GM13977 (cell line): Measurements from ENCODE around the gene TMEM100.
"Not testable (repeated sequence)": the region's sequence is repeated elsewhere in the genome, so short reads cannot be mapped to it uniquely, and the experiment has no call there.

Experiments used
- DNase-seq: peaks from one replicate; pipeline ENCODE4 v3.0.0; 2012; ENCODE audit warnings: low spot score
- in situ Hi-C: fragments of 300-500 bp; cut with MboI; formaldehyde crosslinking; loops from one replicate; pipeline ENCODE4 v1.12.0; 2022; ENCODE audit warnings: low sequenced_read_pairs, low pct_unique_long_range_greater_than_20kb, mixed read lengths, inconsistent platforms; ENCODE audit not compliant: unreplicated experiment
- TF ChIP-seq, protein P1 (sequence below): IDR thresholded peaks from 2 replicates; pipeline ENCODE4 v1.5.1; 2012; ENCODE audit warnings: mild to moderate bottlenecking, control low read depth; ENCODE audit not compliant: insufficient read depth; ENCODE audit errors: extremely low read depth, missing control alignments

TMEM100 gene

DNA sequence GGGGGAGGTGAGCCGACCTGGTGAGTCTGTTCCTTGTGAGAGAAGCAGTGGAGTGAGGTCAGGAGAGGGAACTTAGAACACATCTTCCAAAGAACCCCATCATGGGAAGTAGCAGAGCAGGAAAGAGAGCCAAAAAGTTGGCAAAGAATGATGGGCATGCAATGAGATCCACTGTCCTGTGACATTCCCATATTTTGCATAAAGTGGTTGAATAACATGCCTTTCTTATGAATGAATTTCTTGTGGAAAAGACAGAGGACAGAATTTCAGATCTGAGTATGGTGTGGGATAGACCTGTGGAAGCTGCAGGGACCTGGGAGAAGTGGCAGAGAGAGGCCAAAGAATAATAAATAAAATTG, 41.3 kb downstream of the TMEM100 start:
- in situ Hi-C loops, result no loop called here
- TF ChIP-seq, protein P1, sequence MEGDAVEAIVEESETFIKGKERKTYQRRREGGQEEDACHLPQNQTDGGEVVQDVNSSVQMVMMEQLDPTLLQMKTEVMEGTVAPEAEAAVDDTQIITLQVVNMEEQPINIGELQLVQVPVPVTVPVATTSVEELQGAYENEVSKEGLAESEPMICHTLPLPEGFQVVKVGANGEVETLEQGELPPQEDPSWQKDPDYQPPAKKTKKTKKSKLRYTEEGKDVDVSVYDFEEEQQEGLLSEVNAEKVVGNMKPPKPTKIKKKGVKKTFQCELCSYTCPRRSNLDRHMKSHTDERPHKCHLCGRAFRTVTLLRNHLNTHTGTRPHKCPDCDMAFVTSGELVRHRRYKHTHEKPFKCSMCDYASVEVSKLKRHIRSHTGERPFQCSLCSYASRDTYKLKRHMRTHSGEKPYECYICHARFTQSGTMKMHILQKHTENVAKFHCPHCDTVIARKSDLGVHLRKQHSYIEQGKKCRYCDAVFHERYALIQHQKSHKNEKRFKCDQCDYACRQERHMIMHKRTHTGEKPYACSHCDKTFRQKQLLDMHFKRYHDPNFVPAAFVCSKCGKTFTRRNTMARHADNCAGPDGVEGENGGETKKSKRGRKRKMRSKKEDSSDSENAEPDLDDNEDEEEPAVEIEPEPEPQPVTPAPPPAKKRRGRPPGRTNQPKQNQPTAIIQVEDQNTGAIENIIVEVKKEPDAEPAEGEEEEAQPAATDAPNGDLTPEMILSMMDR, result no peak
- no peak for DNase-seq

GRCh38 chr17:55680686-55681341, 41.9 kb downstream of the TMEM100 start:
- TF ChIP-seq, protein P1, result no peak
- DNase-seq, result no peak
- in situ Hi-C loops, result no loop called here

GRCh38 chr17:55677446-55677845, 45.2 kb downstream of the TMEM100 start:
- in situ Hi-C loops, result no loop called here
- TF ChIP-seq, protein P1, result no peak
- no peak for DNase-seq

DNA sequence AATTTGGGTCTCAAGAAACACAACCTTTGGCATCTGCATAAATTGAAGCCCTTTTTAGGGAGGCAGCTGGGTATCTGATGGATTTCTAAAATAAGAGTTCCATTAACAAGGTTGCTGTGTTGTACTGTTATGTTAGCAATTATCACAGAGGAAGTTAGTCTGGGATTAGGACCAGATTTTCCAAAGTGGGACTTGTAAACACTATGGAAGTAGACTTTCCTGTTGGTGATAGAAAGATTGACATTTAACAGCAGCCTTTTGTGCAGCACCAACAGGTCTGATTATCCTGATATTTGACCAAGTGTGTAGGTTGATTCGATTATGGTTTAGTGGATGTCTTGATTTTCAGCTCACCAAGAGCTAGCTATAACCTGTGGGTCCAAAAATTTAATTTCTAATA, 46.4 kb downstream of the TMEM100 start:
- TF ChIP-seq, protein P1, result no peak
- in situ Hi-C loops, result no loop called here
- DNase-seq, result no peak

DNA sequence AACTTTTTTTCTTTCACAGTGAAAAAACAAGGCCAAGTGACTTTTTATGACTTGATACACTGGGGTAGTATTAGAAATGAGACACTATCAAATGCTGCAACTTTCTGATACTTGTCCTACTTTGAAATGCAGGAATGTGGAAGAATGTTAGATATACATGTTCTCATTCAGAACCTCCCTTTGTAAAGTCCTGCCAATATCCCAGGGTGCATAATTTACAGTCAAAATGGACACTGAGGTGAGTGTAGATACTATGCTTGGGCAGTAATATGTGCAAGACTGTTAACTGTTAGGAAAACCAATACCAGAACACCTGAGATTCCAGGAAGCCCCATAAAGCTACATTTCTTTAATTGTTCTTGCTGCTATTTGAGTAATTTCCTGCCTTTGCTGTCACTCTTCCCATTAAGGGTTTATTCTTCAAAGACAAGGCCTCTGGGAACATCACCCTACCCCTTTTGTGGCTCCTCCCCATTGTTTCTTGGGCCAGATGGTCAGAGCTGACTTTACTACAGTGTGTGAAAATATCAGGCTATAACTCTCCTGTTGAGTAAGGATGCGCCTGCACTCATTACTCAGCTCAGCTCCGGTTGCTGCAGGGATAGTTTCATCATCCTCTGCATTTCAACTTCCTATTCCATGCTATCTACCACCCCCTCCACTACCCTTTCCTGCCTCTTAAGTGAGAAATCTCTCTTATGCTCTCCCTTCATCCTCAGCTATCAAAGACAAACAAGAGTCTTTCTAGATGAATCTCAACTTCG, 48.7 kb downstream of the TMEM100 start:
- no peak for DNase-seq
- in situ Hi-C loops, result no loop called here
- TF ChIP-seq, protein P1, result no peak

- DNase-seq, result no peak
- TF ChIP-seq, protein P1, result no peak
- in situ Hi-C loops, result no loop called here
These were observed 49.8 kb downstream of the TMEM100 start for GRCh38 chr17:55672585-55673501.

DNA sequence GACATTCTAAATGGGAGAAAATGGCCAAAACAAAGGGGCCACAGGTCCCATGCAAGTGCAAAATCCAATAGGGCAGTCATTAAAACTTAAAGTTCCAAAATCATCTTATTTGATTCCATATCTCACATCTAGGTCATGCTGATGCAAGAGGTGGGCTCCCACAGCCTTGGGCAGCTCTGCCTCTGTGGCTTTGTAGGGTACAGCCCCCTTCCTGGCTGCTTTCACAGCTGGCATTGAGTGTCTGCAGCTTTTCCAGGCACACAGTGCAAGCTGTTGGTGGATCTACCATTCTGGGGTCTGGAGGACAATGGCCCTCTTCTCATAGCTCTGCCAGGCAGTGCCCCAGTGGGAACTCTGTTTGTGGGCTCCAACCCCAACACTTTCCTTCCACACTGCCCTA, 50.7 kb downstream of the TMEM100 start:
- DNase-seq, in situ Hi-C loops: not testable (repeated sequence)
